Astrocyte of the spinal cord (primary cell): ENCODE results near the gene ATXN1.

Source experiments
- DNase-seq: peaks from one replicate; pipeline ENCODE4 v3.0.0; 2011; ENCODE audit warnings: low read depth, low spot score
- H3K4me3 ChIP-seq: 2 replicates; pipeline ENCODE4 v1.5.1; 2011; ENCODE audit warnings: low read depth, mild to moderate bottlenecking, low read length, moderate library complexity
- in situ Hi-C: cut with HindIII; loops from 2 replicates; pipeline ENCODE4 v1.10.0; 2017; ENCODE audit warnings: low sequenced_read_pairs
- TF ChIP-seq, protein P1 (sequence below): IDR thresholded peaks from 2 replicates; pipeline ENCODE4 v1.5.1; 2012; ENCODE audit warnings: low read depth, mild to moderate bottlenecking, low read length, inconsistent platforms

ATXN1 gene

DNA sequence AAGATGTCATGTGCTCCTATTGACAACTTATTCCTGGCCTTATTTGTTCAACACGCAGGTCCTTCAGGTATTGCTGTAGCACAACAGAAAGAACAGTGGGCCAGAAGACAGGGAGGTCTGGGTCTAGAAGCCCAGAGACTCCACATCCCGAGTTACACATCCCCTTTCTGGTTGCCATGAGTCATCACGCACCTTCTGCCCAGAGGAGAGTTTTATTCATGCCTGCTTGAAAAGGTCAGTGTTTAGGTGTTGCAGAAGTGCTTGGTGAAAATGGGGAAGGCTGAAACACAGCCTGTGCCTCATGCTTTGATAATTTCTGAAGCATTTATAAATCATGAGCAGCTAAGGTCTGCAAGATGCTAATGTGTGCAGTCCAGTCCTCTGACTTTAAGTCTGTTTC is 266.5 kb downstream of the ATXN1 start:
- peak; percentile 21 for DNase-seq
- in situ Hi-C loops = no loop called here
- TF ChIP-seq, protein P1, sequence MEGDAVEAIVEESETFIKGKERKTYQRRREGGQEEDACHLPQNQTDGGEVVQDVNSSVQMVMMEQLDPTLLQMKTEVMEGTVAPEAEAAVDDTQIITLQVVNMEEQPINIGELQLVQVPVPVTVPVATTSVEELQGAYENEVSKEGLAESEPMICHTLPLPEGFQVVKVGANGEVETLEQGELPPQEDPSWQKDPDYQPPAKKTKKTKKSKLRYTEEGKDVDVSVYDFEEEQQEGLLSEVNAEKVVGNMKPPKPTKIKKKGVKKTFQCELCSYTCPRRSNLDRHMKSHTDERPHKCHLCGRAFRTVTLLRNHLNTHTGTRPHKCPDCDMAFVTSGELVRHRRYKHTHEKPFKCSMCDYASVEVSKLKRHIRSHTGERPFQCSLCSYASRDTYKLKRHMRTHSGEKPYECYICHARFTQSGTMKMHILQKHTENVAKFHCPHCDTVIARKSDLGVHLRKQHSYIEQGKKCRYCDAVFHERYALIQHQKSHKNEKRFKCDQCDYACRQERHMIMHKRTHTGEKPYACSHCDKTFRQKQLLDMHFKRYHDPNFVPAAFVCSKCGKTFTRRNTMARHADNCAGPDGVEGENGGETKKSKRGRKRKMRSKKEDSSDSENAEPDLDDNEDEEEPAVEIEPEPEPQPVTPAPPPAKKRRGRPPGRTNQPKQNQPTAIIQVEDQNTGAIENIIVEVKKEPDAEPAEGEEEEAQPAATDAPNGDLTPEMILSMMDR = no peak
- no peak overlapping the region for H3K4me3 ChIP-seq

DNA sequence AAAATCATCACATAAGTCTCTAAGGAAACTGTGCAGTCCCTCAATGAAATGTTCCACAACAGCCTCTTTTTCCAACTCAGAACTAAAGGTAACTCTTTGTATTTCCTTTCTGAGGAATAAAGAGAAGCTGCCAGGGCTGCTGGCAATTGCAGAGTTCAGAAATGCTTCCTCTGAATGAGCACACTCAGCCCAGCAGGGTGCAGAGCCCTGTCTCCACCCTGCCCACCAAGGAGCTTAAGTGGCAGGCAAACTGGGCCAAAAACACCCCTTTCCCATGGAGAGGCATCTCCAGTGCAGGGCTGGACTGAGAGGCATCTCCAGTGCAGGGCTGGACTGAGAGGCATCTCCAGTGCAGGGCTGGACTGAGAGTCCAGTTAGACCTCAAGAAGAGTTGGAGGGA is 267.5 kb downstream of the ATXN1 start:
- H3K4me3 ChIP-seq = no peak overlapping the region
- in situ Hi-C loops = no loop called here
- TF ChIP-seq, protein P1 = no peak
- no peak for DNase-seq

DNA sequence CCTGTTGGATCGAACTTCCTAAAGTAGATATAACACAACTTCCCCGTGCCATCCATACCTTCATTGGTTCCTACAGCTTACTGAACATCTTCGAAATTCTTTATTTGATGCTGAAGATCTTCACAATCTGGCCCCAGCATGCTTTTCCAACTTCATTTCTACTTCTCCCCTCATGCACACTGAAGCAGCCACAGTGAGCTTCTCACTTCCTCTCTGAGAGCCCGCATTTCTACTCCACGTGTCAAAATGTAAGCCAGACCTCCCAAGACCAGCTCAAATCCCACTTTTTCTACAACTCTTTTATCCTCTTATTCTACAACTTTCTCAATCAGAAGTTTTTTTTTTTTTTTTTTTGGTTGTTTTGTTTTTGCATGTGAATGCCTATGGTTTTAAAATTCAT is 268.1 kb downstream of the ATXN1 start:
- H3K4me3 ChIP-seq = no peak overlapping the region
- in situ Hi-C loops = no loop called here
- no peak for DNase-seq
- TF ChIP-seq, protein P1 = no peak

DNA sequence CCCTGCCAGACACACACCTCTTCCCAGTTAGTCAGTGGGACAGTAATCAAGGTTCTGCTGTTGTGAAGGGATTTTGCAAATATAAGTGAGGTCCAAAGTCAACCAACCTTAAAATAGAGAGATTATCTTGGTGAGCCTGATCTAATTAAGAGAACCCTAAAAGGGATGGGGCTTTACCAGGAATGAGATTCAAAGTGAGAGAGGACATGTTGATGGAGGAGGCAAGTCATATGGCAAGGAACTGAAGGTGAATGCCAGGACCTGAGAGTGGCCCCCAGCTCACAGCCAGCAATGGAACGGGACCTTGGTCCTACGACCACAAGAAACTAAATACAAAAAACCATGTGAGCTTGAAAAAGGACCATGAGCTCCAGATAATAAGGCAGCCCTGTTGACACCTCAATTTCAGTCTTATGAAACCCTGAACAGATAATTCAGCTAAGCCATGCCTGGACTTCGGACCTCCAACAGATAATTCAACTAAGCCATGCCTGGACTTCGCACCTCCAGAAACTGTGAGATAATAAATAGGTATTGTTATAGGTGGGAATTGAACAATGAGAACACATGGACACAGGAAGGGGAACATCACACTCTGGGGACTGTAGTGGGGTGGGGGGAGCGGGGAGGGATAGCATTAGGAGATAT is 269.5 kb downstream of the ATXN1 start:
- in situ Hi-C loops = no loop called here
- TF ChIP-seq, protein P1 = no peak
- no peak overlapping the region for H3K4me3 ChIP-seq
- no peak for DNase-seq

DNA sequence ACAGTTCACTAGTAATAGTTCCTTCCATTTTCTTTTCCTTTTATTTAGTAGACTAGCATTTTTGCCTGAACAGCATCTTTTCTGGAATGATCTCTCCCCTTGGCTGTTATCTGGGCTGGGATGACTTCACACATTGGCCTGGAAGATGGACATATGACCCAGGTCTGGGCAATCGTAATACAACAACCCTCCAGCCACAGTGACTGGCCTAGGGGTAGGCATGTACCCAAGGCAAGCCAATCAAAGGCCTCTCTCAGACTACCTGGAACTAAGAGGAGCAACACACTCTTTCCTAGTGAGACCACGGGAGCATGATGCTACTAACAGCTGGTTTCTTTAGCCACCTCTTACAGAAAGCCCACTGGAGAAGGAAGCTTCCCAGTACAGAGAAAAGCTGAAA is 270.6 kb downstream of the ATXN1 start:
- H3K4me3 ChIP-seq = no peak overlapping the region
- in situ Hi-C loops = no loop called here
- no peak for DNase-seq
- TF ChIP-seq, protein P1 = no peak

DNA sequence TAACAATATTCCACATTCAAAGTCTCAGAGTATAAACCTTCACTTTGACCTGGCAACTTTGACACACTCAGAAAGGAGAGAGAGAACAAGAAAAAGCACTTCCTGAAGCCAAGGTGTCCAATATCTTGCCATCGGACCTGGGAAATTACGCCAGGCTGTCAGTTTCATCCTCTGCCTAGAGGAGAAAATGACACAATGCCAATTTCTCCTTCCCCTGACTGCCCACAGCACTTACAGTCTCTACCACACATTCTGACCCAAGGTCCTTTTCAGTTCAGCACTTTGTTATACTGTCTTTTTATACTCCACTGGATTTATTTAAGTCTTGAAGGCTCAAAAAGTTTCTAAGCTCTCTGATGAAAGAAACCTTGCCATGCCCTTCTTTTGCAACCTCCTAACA is 272.4 kb downstream of the ATXN1 start:
- in situ Hi-C loops = no loop called here
- no peak for DNase-seq
- TF ChIP-seq, protein P1 = no peak
- no peak overlapping the region for H3K4me3 ChIP-seq
